AG04450 (cell line): Measurements from ENCODE around the gene HMGCS1. TPM values are rescaled to one million over a fixed set of nuclear protein-coding genes. Genes with fewer than 3 reads are reported as not detected.

Source experiments
- CTCF ChIA-PET: fragments of 300-600, 350-600 bp; formaldehyde crosslinking; extraction: SDS; loops from one replicate; lab custom pipeline; 2022; ENCODE audit warnings: antibody characterized with exemption, inconsistent platforms; lab: Charles Lee
- POLR2A ChIA-PET: fragments of 350-600 bp; formaldehyde crosslinking; extraction: SDS; loops from one replicate; lab custom pipeline; 2021; ENCODE audit warnings: antibody characterized with exemption, inconsistent platforms; lab: Yijun Ruan, JAX
- DNase-seq: peaks from one replicate; pipeline ENCODE4 v3.0.0-alpha.2; 2011; ENCODE audit warnings: low read depth, low spot score
- H3K27ac ChIP-seq: one replicate; pipeline ENCODE4 v1.5.1; 2012; ENCODE audit warnings: low read depth, low read length, control low read depth
- H3K27me3 ChIP-seq: one replicate; pipeline ENCODE4 v1.6.0; 2012; ENCODE audit warnings: low read length; ENCODE audit not compliant: control insufficient read depth, insufficient read depth
- H3K4me3 ChIP-seq: 2 replicates; pipeline ENCODE4 v1.5.1; 2011; ENCODE audit warnings: mild to moderate bottlenecking, low read depth, low read length, control low read depth
- H3K9me3 ChIP-seq: 2 replicates; pipeline ENCODE4 v1.5.1; 2012; ENCODE audit warnings: low read length; ENCODE audit not compliant: control insufficient read depth, insufficient read depth
- CTCF ChIP-seq: IDR thresholded peaks from 2 replicates; pipeline ENCODE4 v1.5.1; 2011; ENCODE audit warnings: low read depth, low read length, control low read depth, inconsistent platforms
- polyA plus RNA-seq: library from polyadenylated mRNA; depleted of rRNA; stranded (reverse); fragments of >200 nt; gene quantifications from 2 replicates; pipeline ENCODE4 v1.2.3, GENCODE V29; 2011

The HMGCS1 gene
- polyA plus RNA-seq, 1 experiment, result 31.1 TPM

- no peak overlapping the region for H3K27ac ChIP-seq
- no peak overlapping the region for H3K4me3 ChIP-seq
- DNase-seq, result no peak
- CTCF ChIA-PET, result interaction anchor here (1.0 to 1.5 kb wide), 3 partner anchors 10 to 189 kb away, joined by 3 to 5 read pairs (median 4); no protein-coding TSS in a partner anchor
- POLR2A ChIA-PET, result no interaction called here
- H3K27me3 ChIP-seq, result no peaks in the 10 kb centered on the region
- no peak for TF ChIP-seq CTCF
- no peaks in the 10 kb centered on the region for H3K9me3 ChIP-seq
These were observed 18.0 kb downstream of the HMGCS1 start for GRCh38 chr5:43295202-43295601.

- Histone ChIP-seq H3K9me3 (no peaks in the 10 kb centered on the region), H3K27me3 (no peaks in the 10 kb centered on the region), H3K4me3 (no peak overlapping the region), H3K27ac (no peak overlapping the region)
- no peak for TF ChIP-seq CTCF
- POLR2A ChIA-PET, result no interaction called here
- DNase-seq, result no peak
- CTCF ChIA-PET, result interaction anchor here (0.7 to 1.2 kb wide), 3 partner anchors 12 to 116 kb away, joined by 3 read pairs; no protein-coding TSS in a partner anchor
These were observed 19.0 kb downstream of the HMGCS1 start for GRCh38 chr5:43294226-43294625.

GRCh38 chr5:43290726-43291125 is 22.5 kb downstream of the HMGCS1 start:
- H3K27me3 ChIP-seq, result no peaks in the 10 kb centered on the region
- no peak overlapping the region for H3K27ac ChIP-seq
- no peak overlapping the region for H3K4me3 ChIP-seq
- H3K9me3 ChIP-seq, result no peaks in the 10 kb centered on the region
- ChIA-PET POLR2A (no interaction called here), CTCF (no interaction called here)
- TF ChIP-seq CTCF, result no peak
- DNase-seq, result no peak

- H3K9me3 ChIP-seq, result no peaks in the 10 kb centered on the region
- no peak for TF ChIP-seq CTCF
- CTCF ChIA-PET, result interaction anchor here (0.6 to 1.1 kb wide), 2 partner anchors 176 to 182 kb away, joined by 3 read pairs; no protein-coding TSS in a partner anchor
- no peak overlapping the region for H3K27ac ChIP-seq
- H3K4me3 ChIP-seq, result no peak overlapping the region
- no peak for DNase-seq
- POLR2A ChIA-PET, result no interaction called here
- H3K27me3 ChIP-seq, result no peaks in the 10 kb centered on the region
These were observed 24.9 kb downstream of the HMGCS1 start for GRCh38 chr5:43288269-43288831.

GRCh38 chr5:43287493-43287892 is 25.7 kb downstream of the HMGCS1 start:
- H3K27me3 ChIP-seq, result no peaks in the 10 kb centered on the region
- POLR2A ChIA-PET, result no interaction called here
- DNase-seq, result no peak
- CTCF ChIA-PET, result no interaction called here
- no peak overlapping the region for H3K4me3 ChIP-seq
- no peaks in the 10 kb centered on the region for H3K9me3 ChIP-seq
- TF ChIP-seq CTCF, result no peak
- no peak overlapping the region for H3K27ac ChIP-seq
